Activated CD8-positive, alpha-beta memory T cell treated with anti-CD3 and anti-CD28 coated beads for 1 hour (primary cell): Measurements from ENCODE around the gene F7.

Experiments
- DNase-seq, 2 donors: peaks; one replicate each; pipeline ENCODE4 v3.0.0-alpha.2; 2020; ENCODE audit warnings: low read depth in 1 of 2; ENCODE audit errors: extremely low read depth in 1 of 2

The F7 gene

GRCh38 chr13:113129921-113130750 is 24.5 kb downstream of the F7 start:
- no peak for DNase-seq

GRCh38 chr13:113135281-113135760 is 29.7 kb downstream of the F7 start:
- no peak for DNase-seq

GRCh38 chr13:113137691-113138298 is 32.2 kb downstream of the F7 start:
- DNase-seq: no peak

GRCh38 chr13:113138792-113139551 is 33.4 kb downstream of the F7 start:
- no peak for DNase-seq

GRCh38 chr13:113139577-113139976 is 34.0 kb downstream of the F7 start:
- DNase-seq: no peak

GRCh38 chr13:113140677-113141600 is 35.3 kb downstream of the F7 start:
- no peak for DNase-seq

- DNase-seq: no peak
Observed at GRCh38 chr13:113141601-113141970, 36.0 kb downstream of the F7 start.

GRCh38 chr13:113142876-113143275 is 37.3 kb downstream of the F7 start:
- DNase-seq: no peak

- no peak for DNase-seq
Observed at GRCh38 chr13:113143466-113144254, 38.1 kb downstream of the F7 start.

GRCh38 chr13:113144255-113144629 is 38.7 kb downstream of the F7 start:
- no peak for DNase-seq

GRCh38 chr13:113145496-113145895 is 39.9 kb downstream of the F7 start:
- no peak for DNase-seq

GRCh38 chr13:113145911-113146598 is 40.5 kb downstream of the F7 start:
- no peak for DNase-seq

GRCh38 chr13:113146750-113147149 is 41.2 kb downstream of the F7 start:
- DNase-seq: no peak

- no peak for DNase-seq
Observed at GRCh38 chr13:113147206-113147605, 41.6 kb downstream of the F7 start.

- no peak for DNase-seq
Observed at GRCh38 chr13:113148407-113148806, 42.8 kb downstream of the F7 start.

GRCh38 chr13:113148940-113149503 is 43.4 kb downstream of the F7 start:
- DNase-seq: no peak

- no peak for DNase-seq
Observed at GRCh38 chr13:113149711-113150549, 44.3 kb downstream of the F7 start.
